Heart left ventricle (tissue), 16 donors: ENCODE results near the gene EME1. TPM values are rescaled to one million over a fixed set of nuclear protein-coding genes. Genes with fewer than 3 reads are reported as not detected.

ENCODE experiments used
- ATAC-seq, 4 donors: fragments of 200-7000 bp; cut with Tn5 transposase; one replicate each; pipeline ENCODE4 v1.9.1; 2020 to 2022; ENCODE audit warnings: moderate library complexity in 4 of 4, mild to moderate bottlenecking in 3 of 4, moderate number of reproducible peaks in 1 of 4
- DNase-seq, 5 donors: peaks; one replicate each; pipeline ENCODE4 v3.0.0-alpha.2; 2020
- H3K27ac ChIP-seq, 12 donors: fragments of 200-600 bp; sonication (generic) in 4 of 12; one replicate each; pipeline versions ENCODE4 v1.5.0 to v1.8.0; 2016 to 2022; ENCODE audit warnings: mild to moderate bottlenecking in 2 of 12
- H3K27me3 ChIP-seq, 9 donors: fragments of 200-600 bp; sonication (generic) in 2 of 9; one replicate each; pipeline versions ENCODE4 v1.5.1 to v1.8.0; 2016 to 2022; ENCODE audit warnings: mild to moderate bottlenecking in 3 of 9
- H3K36me3 ChIP-seq, 9 donors: fragments of 200-600 bp; sonication (generic) in 2 of 9; one replicate each; pipeline versions ENCODE4 v1.5.0 to v1.8.0; 2018 to 2022; ENCODE audit warnings: mild to moderate bottlenecking in 2 of 9
- H3K4me1 ChIP-seq, 12 donors: fragments of 200-600 bp; sonication (generic) in 4 of 12; one replicate each; pipeline versions ENCODE4 v1.5.0 to v1.8.0; 2016 to 2022; ENCODE audit warnings: mild to moderate bottlenecking in 3 of 12
- H3K4me3 ChIP-seq, 12 donors: fragments of 200-600 bp; sonication (generic) in 4 of 12; one replicate each; pipeline versions ENCODE4 v1.5.0 to v1.8.0; 2017 to 2022; ENCODE audit warnings: mild to moderate bottlenecking in 9 of 12, moderate library complexity in 4 of 12
- H3K9me3 ChIP-seq, 12 donors: fragments of 200-600 bp; sonication (generic) in 4 of 12; one replicate each; pipeline versions ENCODE4 v1.5.0 to v1.8.0; 2016 to 2022; ENCODE audit warnings: mild to moderate bottlenecking in 1 of 12
- CTCF ChIP-seq, 12 donors: fragments of 200-600 bp; sonication (generic) in 4 of 12; IDR thresholded peaks; one replicate each; pipeline versions ENCODE4 v1.5.0 to v1.8.0; 2018 to 2022; ENCODE audit warnings: antibody characterized with exemption in 12 of 12, mild to moderate bottlenecking in 5 of 12
- POLR2A ChIP-seq, 2 donors: fragments of 450-650 bp; IDR thresholded peaks; one replicate each; pipeline ENCODE4 v1.6.1; 2017; ENCODE audit warnings: antibody characterized with exemption in 2 of 2, mild to moderate bottlenecking in 2 of 2, moderate library complexity in 2 of 2
- WGBS, 4 donors: extraction: QIAGEN DNeasy Blood & Tissue Kit in 2 of 4; methylation state at CpG; one replicate each; pipeline versions ENCODE4 v1.1.5 to v1.1.7; 2013 to 2018; 5-methylcytosine and 5-hydroxymethylcytosine counted together
- intact Hi-C, 10 donors: fragments of 100-400 bp; cut with DNase I; formaldehyde crosslinking; loops; one replicate each; pipeline versions ENCODE4 v1.11.1 to v1.14.2; 2022
- polyA plus RNA-seq, 2 donors: library from polyadenylated mRNA; stranded (reverse); fragments of 200-250 nt; gene quantifications; one replicate each; pipeline ENCODE4 v1.2.3, GENCODE V29; 2013
- total RNA-seq, 9 donors: library from RNA; depleted of rRNA in 2 of 9; stranded (reverse); fragments of >200 nt in 2 of 9; fragmentation: NEBNext Ultra II Directional in 3 of 9; extraction: Animal tissue kit (Norgen Biotek cat#: 25700) in 3 of 9; gene quantifications; one replicate each; pipeline versions ENCODE4 v1.1.0 to v1.2.4, GENCODE V29; 2016 to 2023
- donor health status: ischemic (EF 13 %, LVEDD 7.1; RV severe dilation, severe dysfunction).
- donor health status: healthy with polysubstance abuse.
- donor health status: DM: no; HTN: yes; CAD: no.
- donor health status: DM: no; HTN: no; CAD: no.
- donor health status: ischemic (EF 25% LVEDD 6.9; RV normal size, moderate dysfunction).
- donor health status: ischemic (EF 25% LVEDD 5.7; RV mildly dilated, moderate dysfunction).
- donor health status: healthy.
- donor health status: DM: yes; HTN: yes; CAD: no.
- donor health status: ischemic (EF 35%, LVEDD 5.7; RV mildly dilated, moderate dysfunction).
- donor health status: nonischemic (EF 11% LVEDD 7.7; RV severe dilation, severe dysfunction).
- donor health status: DM: yes; HTN: yes; CAD: no.
- donor health status: PGD.
- donor health status: ischemic (EF 29% LVEDD 5.4; RV normal size, mild dysfunction).
- donor health status: nonischemic (EF 23%, LVEDD 6.1; RV moderate dilation, normal function).

EME1 gene
- total and polyA plus RNA-seq, 11 donors, result 0.22 to 3.4 (median 0.72) TPM; not detected in 6

GRCh38 chr17:50358177-50358576 is 14.9 kb upstream of the EME1 start:
- TF ChIP-seq POLR2A (IDR thresholded peaks at IDR 0.05) (no peak), CTCF (IDR thresholded peaks at IDR 0.05) (no peak)
- H3K4me1 ChIP-seq, result peaks cover 0 to 22% (median 8%) of the 10 kb centered on the region in 12 donors
- WGBS, 4 donors, result 92 to 96% (median 95%) methylated on average over 2 to 17 of the region's 17 CpGs
- no peak overlapping the region for H3K4me3 ChIP-seq
- no peaks in the 10 kb centered on the region for H3K9me3 ChIP-seq
- DNase-seq (no peak), ATAC-seq (no peak)
- no peaks in the 10 kb centered on the region for H3K27me3 ChIP-seq
- intact Hi-C loops, result no loop called here
- H3K36me3 ChIP-seq, result peaks cover 0 to 79% (median 73%) of the 10 kb centered on the region in 9 donors
- H3K27ac ChIP-seq, result no peak overlapping the region

GRCh38 chr17:50359005-50359699 is 13.9 kb upstream of the EME1 start:
- Histone ChIP-seq H3K27me3 (no peaks in the 10 kb centered on the region), H3K4me1 (peaks cover 0 to 22% (median 8%) of the 10 kb centered on the region in 12 donors), H3K4me3 (no peak overlapping the region), H3K9me3 (no peaks in the 10 kb centered on the region), H3K36me3 (peaks cover 0 to 71% (median 64%) of the 10 kb centered on the region in 9 donors), H3K27ac (no peak overlapping the region)
- peak in 1 of 4 donors; percentile 6 for ATAC-seq
- WGBS, 4 donors, result 80 to 83% (median 82%) methylated on average over 5 of the region's 5 CpGs
- intact Hi-C loops, result no loop called here
- TF ChIP-seq POLR2A (IDR thresholded peaks at IDR 0.05) (no peak), CTCF (IDR thresholded peaks at IDR 0.05) (no peak)
- DNase-seq, result no peak

GRCh38 chr17:50359998-50360461 is 13.0 kb upstream of the EME1 start:
- ATAC-seq (no peak), DNase-seq (no peak)
- peaks cover 0 to 63% (median 56%) of the 10 kb centered on the region in 9 donors for H3K36me3 ChIP-seq
- WGBS, 4 donors, result 76 to 89% (median 83%) methylated on average over 11 to 14 of the region's 14 CpGs
- no peaks in the 10 kb centered on the region for H3K9me3 ChIP-seq
- TF ChIP-seq POLR2A (IDR thresholded peaks at IDR 0.05), result no peak
- TF ChIP-seq CTCF (IDR thresholded peaks at IDR 0.05), result no peak
- peaks cover 0 to 30% (median 10%) of the 10 kb centered on the region in 12 donors for H3K4me1 ChIP-seq
- H3K4me3 ChIP-seq, result no peak overlapping the region
- H3K27me3 ChIP-seq, result no peaks in the 10 kb centered on the region
- intact Hi-C loops, result loop anchor here in 4 of 10 donors (5.0 to 10.0 kb wide), 3 partner anchors 115 to 255 kb away; partner anchors contain the start of gene RSAD1 (in 3 of the 4)
- no peak overlapping the region for H3K27ac ChIP-seq

- no peak for TF ChIP-seq POLR2A (IDR thresholded peaks at IDR 0.05)
- TF ChIP-seq CTCF (IDR thresholded peaks at IDR 0.05), result no peak
- no peak for DNase-seq
- intact Hi-C loops, result loop anchor here in 4 of 10 donors (5.0 to 10.0 kb wide), 3 partner anchors 114 to 256 kb away; partner anchors contain the start of gene RSAD1 (in 3 of the 4)
- ATAC-seq, result no peak
- no peaks in the 10 kb centered on the region for H3K9me3 ChIP-seq
- peaks cover 0 to 36% (median 10%) of the 10 kb centered on the region in 12 donors for H3K4me1 ChIP-seq
- peaks cover 0 to 63% (median 55%) of the 10 kb centered on the region in 9 donors for H3K36me3 ChIP-seq
- WGBS, 4 donors, result 82 to 90% (median 85%) methylated on average over 11 of the region's 11 CpGs
- no peak overlapping the region for H3K4me3 ChIP-seq
- no peak overlapping the region for H3K27ac ChIP-seq
- no peaks in the 10 kb centered on the region for H3K27me3 ChIP-seq
These were observed 12.4 kb upstream of the EME1 start for GRCh38 chr17:50360486-50361115.
